Activated CD8-positive, alpha-beta memory T cell treated with anti-CD3 and anti-CD28 coated beads, Interleukin-2, amount 50 U/mL, for 1 hour (primary cell): ENCODE data around the gene MYLK.

Source experiments
- DNase-seq: peaks from one replicate; pipeline ENCODE4 v3.0.0-alpha.2; 2020; ENCODE audit errors: extremely low read depth

Gene MYLK

DNA sequence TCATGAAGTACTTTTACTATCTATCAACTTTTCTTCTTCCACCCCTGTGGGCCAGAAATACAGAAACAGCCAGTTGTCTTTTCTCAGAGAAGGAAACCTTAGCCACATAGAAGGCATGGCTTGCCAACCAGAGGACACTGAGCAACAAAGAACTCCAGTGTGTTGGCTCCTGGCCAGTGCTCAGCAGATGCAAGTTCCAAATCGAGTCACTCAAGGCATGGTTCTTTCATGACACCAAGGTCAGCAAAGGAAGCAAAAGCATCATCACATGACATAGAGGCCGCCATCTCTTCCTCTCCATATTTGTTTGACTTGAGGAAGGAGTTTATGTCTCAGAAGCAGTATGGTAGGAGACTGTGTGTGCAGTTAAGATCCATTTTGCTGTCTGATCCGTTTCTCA, 92.2 kb downstream of the MYLK start:
- DNase-seq: no peak

DNA sequence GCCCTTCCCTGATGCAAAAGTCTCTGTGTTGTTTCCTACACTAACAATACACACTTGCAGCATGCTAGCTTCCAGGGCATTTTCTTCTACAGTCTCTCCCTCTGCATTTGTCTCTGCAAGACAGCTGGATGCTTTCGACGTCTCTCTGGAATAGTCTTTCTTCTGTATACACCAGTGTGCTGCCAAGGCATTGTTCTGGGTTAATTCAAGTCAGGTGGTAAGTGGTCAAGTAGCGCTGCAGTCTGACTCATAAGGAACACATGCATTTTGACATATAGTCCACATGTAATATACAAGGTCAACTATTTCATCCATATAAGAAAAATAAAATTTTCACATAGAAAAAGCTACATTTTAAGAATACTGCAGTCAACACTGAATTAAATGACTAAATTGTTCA, 92.7 kb downstream of the MYLK start:
- no peak for DNase-seq

DNA sequence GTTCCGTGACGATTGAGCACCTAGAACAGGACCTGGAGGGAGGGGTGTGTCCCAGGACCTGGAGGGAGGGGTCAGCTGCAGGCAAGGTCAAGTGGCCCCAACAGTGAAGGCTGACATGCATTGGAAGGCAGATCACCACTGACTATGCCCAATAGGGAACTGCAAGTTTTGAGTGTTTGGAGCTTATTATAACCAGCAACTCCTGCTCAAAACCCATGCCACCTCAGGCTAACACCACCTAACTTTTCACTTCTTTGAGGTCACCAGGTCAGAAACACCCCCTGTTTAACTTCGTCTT, 93.1 kb downstream of the MYLK start:
- no peak for DNase-seq

DNA sequence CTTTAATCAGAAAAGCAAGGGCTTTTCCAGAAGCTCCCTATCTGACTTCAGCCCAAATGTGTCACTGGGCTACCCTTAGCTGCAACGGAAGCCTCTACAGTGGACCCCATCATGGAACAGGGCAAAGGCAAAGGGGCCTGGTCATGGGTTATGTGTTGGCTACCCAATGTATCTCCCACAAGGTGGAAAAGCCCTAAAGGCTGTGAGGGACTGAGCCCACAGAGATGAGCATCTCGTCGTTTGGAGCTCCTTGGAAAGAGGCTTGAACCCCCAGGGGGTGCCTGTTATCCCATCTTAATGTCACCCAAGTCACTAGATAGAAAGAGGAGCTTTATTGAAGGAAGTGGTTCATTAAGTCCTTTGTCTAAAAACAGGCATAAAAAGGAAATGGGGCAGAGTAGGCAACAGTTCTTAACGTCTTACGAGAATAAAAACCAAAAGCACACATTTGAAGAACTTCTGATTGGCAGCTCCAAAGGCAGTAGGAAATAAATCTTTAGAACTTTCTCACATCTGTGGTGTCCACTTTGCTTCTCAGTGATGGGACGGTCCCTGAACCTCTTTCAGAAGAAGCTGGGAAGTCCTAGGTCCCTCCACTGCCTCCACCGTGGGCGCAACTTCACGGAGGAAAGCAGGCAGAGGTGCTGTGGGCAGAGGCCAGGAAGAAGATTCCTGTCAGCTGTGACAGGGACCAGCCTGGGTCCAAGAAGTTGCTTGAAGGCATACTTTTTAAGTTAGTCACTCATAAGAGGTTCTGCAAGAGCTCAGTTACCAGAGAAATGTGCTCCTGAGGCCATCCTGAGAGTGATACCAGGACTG, 93.7 kb downstream of the MYLK start:
- no peak for DNase-seq

DNA sequence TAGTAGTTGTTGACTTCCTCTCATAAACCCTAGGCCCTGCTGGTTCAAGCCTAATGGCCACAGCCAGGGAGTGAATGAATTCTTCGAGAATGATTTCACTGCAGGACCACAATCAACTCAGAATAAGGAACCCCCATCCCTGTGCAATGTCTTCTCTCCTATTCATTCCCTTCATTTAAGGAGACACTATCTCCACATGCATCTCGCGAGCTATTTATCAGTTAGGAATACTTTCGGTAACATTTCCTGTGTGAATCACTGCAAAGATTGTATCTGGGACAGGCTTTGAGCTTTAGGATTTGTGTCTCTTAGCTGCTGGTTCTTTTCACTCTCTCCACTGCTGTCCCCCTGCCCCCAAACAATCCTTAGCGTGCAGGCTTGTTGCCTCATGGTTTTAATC, 94.4 kb downstream of the MYLK start:
- no peak for DNase-seq

DNA sequence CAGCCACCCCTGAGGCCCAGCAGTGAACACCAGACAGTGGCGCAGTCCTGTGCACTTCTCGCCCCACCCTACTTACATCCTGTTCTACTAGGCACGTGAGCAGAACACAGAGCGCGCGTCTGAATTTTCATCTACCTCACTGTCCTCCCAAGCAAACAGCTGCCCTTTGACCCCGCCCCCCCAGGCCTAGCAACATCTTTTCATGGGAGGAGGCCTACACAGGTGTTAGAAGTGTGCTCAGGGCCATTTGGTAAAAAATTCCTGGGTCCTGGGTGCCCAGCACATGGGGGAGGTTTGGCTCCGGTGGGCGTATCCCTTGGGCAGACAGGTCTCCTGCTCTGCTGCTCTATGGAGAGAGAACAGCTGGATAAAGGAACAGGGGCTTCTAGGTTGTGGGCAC, 95.0 kb downstream of the MYLK start:
- DNase-seq: no peak

DNA sequence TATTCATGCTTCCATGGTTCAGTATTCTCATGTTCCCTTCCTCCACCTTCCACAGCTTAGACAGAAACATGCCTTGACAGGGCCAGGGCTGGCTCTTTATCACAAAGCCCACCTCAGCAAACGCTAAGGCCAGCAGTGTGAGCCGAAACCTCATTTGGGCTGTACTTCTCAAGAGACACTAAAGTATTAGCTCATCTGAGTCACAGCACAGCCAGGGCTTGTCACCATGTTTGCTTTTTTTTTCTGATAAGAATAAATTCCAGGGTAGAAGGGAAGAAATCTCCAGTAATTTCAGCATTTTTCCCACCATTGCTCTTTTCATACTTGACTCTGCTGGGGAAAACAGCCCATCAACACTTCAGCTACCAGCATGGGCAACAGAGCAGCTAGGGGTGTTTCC, 95.4 kb downstream of the MYLK start:
- DNase-seq: no peak

DNA sequence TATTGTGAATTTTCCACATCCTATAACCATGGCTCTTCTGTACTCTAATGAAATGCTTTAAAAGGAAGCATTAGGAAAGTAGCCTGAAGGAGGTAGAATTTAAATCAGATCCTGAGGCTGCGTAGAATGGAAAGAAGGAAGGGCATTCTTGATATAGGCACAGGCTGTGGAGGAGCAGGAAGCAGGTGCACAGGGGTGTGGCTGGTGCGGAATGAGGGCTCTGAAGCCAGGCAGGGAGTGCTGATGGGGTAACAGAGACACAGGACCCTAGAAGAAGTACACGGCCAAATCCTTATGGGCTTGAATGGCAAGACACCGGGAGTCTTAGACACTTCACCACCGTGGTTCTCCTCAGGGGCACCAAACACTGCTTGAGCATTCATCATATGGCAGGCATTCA, 97.0 kb downstream of the MYLK start:
- no peak for DNase-seq

DNA sequence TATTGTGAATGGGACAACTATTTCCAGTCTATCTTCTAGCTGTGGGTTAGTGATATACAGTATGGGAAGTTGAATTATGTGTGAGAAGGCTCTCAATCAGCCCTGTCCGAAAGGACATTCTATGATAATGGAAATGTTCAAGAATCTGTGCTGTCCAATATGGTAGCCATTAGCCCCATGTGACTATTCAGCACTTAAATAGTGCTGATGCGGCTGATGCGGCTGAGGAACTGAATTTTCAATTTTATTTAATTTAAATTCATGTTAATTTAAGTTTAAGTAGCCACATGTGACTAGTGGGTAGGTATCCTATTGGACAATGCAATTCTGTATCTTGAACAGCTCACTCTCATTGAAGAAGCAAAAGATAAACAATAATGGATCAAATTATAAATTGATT, 98.5 kb downstream of the MYLK start:
- DNase-seq: no peak

DNA sequence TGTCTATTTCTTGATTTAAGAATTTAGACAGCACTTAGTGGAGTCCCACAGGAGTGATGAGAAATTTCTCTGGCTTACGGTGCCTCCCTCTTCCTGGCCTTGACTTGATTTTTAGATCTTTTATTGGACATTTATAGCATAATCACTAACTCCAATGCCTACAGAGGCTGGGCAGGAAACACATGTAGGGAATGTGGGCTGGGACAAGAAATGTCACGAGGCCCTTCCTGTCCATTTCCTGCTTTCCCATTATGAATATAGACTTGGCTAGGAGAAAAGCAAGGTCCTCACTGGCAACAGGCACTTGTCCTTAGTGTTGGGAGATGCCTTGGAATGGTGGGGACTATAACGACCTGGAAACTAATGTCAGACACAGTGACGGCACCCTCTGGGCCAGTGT, 100.3 kb downstream of the MYLK start:
- DNase-seq: no peak

DNA sequence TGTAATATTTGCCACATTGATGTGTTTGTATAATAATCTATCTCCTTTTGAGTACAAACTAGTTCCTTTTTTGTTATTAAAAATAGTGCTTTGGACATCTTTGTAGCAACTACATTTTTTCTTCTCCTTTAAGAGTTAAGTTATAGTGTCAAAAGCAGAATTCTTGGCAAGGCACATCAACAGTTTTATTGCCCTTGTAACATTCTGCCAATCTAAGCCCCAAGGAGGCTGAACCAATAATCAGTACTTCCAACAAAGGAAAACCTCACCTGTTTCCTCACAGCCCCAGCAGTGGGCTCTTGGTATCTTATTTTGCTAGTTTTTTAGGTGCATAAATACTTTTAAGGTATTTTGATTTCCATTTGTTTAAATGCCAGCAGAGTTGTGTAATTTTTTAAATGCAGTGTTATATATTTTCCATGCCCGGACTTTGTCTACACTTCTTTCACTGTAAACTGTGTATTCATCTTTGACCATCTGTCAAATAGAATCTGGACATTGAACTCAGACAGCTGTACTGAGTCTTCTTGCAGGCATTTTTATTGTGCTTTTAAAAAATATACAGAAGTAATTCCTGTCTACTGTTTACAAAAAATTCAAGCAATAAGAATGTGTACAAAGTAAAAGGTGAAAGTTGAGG, 101.0 kb downstream of the MYLK start:
- no peak for DNase-seq

DNA sequence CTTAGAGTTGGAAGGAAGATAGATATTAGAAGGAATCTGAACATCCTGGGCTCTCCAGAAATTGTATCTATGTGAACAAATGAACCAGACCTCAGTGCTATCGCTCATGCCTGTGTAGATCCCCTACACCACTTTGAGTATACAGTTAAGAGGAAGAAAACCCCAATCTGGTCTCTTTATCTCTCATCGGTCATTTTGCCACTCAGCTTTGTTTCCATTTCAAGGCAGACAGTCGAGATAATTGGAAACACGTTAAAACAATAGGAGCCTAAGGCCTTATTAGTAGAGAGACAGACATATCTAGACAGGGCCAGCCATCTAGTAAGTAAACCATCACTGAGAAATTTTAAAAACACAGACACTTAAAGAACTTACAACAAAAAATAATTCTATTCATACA, 101.6 kb downstream of the MYLK start:
- DNase-seq: no peak

DNA sequence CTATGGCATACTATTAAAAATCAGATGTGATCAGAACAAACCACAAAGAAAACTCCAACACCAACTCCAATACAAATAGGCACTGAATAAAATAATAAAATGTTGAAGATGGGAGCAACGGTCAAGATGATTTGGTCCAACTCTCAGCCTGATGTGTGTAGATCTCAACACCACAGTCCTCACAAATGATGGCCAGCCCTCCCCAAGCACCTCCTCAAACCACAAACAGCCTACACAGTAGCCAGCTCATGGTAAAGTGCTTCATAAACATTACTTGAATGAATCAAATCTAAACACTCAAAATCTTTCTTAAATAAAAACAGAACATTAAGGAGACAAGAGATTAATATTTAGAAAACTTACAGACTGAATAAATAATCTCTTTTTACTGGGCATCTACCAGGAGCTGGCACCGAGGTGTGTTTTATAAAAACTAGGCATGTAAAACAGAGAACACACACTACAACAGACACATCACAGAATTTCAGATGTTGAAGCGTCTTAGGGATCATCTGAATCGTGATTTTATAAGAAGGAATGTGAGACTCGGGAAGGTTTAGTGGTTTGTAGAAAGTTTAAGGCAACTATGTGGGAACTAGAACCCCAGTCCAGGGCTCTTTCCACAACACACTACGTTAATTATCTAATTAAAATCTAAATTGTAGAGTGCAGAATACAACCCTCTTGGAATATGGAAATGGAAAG, 102.4 kb downstream of the MYLK start:
- no peak for DNase-seq

DNA sequence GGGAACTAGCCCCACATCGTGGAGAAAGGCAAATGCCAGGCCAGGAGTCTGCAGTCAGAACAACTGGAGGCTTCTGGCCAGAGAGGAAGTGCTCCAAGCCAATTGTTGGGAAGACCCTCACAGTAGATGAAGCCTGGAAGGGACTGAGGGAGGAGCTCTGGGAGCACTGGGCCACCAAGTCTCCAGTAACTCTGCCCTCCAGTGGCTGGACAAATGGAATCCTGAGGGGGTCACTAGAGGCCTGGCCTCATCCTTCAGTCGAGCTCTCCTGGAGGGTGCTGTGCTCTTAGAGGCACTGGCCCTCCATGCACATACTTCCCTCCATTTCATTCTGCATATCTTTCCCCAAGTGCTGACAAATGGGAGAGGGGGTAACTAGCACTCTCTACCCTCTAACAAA, 103.0 kb downstream of the MYLK start:
- DNase-seq: no peak

DNA sequence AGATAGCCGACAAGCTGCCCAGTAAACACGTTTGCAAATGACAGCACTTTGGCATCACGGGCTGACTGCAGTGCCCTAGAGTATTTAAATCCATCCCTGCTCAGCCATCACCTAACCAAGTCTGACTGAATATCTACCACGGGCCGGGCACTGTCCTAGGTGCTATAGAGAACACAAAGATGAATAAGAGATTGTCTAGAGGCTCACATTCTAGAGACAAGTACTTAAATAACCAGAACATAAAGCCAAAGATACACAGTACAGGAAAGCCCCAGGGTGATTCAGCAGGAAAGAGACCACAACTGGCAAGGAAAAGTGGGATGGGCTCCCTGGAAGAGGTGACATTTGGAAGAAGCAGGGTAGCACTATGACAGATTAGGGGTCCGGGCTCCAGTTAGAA, 103.5 kb downstream of the MYLK start:
- no peak for DNase-seq

DNA sequence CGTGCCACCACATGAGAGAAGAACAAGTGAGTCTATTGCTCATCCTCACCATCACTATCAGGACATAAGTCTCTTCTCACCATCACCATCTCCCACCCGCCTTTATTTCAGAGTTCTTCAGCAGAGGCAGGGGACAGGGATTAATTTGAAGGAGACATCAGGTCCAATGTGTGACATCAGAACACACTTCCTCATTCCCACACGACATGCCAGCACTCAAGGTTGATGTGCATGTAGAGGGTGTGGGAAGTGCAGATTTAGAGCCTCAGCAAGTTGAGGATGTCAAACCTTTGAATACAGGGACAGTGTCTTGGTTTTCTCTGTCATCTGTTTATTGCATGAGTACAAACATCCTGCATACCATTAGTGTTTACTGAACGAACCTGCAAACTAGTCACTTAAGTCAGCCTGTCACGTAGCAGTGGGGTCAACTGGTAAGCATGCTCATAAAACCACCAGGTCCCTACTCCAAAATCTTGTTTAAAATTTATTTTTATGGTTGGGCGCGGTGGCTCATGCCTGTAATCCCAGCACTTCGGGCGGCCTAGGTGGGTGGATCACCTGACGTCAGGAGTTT, 104.4 kb downstream of the MYLK start:
- DNase-seq: no peak

DNA sequence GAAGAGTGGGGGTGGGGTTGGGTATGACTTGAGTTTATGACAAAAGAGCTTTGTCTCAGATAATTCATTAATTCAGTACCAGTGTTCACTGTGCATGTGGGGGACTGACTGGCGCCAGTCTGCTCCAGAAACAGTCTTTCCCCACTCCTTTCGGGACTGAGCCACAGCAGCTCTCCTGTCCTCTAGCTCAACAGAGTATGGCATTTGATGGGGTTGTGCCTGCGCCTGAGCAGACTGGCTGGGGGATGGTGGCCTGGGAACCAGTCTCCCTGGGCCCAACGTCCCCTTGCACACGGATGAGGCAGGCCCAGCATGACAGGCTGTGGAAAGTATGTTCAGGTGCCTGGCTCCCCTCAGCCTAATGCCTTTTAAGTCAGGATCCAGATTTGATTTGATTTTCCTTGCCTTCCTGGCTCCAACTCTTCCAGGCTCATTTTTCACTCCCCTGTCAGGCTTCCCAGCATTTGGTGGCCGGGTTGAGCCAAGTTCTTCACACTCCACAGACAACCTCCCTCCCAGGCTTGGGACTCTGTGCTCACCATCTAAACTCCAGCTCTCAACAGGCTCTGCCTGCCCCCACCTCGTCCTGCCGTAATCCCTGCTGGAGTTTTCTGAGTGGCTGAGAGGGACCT, 105.0 kb downstream of the MYLK start:
- DNase-seq: no peak

DNA sequence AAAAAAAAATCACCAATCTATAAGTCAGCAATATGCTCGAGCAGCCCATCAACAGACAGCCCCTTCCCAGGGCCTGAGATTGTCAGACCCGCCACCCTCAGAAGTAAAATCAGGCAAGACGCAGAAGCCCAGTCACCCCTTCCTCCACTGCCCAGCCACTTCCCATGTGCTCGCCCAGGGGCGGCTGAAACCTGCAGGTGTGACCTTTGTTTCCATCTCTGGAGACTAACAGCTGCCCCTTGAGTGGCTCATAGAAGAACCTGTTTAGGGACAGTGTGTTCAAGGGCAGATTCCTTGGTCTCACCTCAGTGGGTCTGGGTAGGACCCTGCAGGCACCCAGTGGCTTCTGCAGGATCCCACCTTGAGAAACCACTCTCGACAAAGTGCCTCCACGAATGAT, 105.6 kb downstream of the MYLK start:
- no peak for DNase-seq

DNA sequence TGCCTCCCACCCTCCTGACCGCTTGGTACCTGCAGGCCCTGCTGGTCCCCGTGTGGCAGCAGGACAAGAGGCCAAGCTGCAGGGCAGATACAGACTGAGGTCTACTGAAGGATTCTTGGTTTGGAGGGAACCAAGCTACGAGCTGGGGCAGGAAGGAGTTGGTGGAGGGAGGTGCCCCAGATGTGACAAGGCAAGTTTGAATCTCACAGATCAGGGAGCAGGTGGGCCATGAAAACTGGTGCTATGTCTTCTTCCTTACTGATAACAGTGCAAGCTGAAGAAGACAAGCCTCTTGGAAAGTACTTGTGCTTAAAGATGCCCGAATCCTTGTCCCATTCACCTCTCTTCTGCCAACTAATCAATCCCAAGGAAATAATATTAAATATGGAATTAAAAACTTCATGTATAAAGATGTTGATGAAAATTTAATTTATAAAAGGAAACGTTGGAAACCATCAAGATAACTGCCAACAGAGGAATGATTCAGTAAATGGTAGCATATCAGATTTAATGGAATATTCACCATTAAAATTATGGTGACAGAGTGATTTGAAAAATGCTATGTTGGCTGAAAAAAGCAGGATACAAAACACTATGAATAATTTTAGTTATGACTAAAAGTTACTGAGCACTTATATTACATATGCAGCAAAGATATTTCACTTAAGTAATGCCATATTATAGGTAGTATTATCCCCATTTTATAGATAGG, 107.9 kb downstream of the MYLK start:
- DNase-seq: no peak

DNA sequence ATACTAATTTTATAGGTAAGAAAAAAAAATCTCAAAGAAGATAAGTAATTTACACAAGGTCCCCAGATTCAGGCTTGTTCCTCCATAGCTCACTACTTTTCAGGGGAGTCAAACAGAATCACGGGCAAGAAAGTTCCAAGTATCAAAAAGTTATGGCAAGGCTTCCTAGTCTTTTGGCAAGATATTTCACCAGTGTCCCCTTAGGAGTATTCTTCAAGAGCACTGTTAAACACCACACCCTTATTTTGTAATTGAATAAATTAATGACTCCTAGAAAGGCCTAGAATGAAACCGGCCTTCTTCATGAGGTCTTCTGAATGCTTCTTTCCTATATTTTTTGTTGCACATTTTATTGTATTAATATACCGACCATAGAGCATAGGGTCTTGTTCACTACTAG, 109.7 kb downstream of the MYLK start:
- no peak for DNase-seq

DNA sequence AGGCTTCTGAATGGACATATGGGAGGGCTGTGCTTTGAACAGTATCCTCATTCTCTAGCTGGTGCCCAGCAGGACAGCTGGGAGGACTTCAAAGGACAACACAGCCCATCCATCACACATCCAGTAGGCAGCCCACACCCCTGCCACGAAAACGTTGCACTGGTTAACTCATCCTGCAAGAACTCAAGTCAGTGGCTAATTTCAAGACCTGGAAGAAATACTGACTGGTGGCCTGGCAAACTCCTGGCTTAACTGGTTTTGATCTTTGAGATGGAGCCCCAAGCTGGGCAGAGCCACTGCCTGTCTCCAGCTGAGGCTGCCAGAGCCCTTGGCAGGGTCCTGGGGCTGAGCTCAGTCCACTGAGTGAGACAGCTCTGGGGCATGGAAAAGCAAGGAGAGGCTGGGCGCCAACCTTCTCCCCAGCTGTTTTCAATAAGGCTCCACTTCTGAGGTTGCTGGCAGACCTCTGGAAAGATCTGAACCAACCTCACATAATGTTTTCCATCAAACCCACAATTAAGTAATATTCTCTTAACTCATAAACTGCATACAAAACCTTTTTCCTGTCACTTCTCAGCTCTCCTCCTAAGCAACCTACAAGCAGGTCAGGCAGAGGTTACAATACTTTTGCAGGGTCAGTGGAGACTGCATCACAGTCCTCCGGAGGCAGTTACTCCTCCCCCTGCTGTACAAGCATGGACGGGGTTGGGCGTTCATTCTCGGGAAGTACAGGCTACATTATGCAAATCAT, 110.3 kb downstream of the MYLK start:
- DNase-seq: no peak
